Hindlimb muscle (tissue), 1 donor: Measurements from ENCODE around the gene VWA5B2. TPM values are rescaled to one million over a fixed set of nuclear protein-coding genes. Genes with fewer than 3 reads are reported as not detected.

Experiments used
- DNase-seq: peaks from one replicate; pipeline ENCODE4 v3.0.0-alpha.2; 2013
- polyA plus RNA-seq: library from polyadenylated mRNA; unstranded; fragments of 120-200 nt; gene quantifications from one replicate; pipeline ENCODE4 v1.2.1, GENCODE V29; 2013; ENCODE audit not compliant: insufficient read length

The VWA5B2 gene
- polyA plus RNA-seq, 1 donor = 0.63 TPM

DNA sequence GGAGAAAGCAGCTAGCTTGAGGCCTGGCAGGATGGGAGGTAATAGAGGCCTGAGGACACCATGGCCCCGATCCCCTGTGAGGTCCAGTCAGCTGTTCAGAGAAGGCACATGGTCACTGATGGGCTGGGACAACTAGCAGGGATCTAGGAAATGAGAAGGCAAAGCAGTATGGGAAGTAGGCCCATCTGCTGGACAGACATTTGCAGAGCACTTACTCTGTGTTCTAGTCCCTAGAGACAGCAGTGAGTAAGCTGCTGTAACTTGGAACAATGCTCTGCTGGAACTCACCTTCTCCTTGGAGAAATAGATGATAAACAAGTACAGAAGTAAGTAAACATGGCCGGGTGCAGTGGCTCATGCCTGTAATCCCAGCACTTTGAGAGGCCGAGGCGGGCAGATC, 53.6 kb downstream of the VWA5B2 start:
- no peak for DNase-seq

DNA sequence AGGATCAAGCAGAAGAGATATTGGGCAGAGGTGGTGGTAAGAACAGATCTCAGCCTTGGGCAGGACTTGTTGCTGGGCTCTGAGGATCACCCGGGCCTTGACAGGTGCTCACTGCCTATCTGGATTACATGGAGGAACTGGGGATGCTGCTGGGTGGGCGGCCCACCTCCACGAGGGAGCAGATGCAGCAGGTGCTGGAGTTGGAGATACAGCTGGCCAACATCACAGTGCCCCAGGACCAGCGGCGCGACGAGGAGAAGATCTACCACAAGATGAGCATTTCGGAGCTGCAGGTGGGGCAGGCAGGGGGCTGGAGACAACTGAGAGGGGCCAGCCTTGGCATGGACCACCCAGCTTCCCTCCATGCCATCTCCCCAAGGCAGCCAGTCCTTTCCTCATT, 54.3 kb downstream of the VWA5B2 start:
- DNase-seq = no peak

DNA sequence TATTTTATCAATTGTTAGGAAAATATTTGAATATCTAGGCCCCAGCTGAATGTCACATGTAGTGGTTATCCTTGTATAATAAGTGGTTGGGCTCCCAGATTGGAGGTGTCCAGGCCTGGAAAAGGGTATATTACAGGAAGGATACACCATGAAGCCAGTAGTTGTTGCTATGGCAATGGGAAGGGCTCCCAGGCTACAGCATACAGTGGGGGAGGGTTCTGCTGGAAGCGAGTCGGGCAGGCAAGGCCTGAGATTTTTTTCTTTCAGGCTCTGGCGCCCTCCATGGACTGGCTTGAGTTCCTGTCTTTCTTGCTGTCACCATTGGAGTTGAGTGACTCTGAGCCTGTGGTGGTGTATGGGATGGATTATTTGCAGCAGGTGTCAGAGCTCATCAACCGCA, 55.3 kb downstream of the VWA5B2 start:
- peak; percentile 86 for DNase-seq

DNA sequence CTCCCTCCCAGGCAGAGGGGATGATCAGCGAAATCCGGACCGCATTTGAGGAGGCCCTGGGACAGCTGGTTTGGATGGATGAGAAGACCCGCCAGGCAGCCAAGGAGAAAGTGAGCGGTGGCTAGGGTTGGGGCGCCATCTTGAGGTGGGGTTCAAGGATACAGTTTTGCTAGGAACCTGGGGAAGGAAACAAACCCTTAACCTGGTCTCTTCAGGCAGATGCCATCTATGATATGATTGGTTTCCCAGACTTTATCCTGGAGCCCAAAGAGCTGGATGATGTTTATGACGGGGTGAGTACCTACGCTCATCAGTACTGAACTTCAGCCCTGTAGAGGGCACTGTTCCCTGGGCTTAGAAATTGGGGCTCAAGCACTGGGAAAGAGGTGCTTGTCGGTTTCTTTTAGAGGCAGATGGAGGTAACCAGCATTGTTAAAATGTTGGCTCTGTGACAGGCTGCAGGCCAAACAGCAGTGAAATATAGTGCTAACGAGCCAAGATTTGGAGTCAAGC, 60.1 kb downstream of the VWA5B2 start:
- DNase-seq = no peak

DNA sequence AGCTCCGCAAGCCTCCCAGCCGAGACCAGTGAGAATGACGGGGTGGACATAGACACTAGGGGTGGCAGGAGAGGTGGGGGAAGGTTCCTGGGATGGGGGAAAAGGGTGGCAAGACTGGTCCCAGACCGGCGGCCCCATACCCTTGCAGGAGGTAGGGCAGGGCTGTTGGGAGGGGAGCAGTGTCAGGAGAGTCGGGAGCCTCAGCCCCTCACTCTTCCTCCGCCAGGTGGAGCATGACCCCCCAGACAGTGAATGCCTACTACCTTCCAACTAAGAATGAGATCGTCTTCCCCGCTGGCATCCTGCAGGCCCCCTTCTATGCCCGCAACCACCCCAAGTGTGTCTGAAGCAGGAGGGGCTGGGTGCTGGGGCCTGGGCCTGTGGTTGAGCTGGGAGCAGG, 60.9 kb downstream of the VWA5B2 start:
- DNase-seq = no peak

DNA sequence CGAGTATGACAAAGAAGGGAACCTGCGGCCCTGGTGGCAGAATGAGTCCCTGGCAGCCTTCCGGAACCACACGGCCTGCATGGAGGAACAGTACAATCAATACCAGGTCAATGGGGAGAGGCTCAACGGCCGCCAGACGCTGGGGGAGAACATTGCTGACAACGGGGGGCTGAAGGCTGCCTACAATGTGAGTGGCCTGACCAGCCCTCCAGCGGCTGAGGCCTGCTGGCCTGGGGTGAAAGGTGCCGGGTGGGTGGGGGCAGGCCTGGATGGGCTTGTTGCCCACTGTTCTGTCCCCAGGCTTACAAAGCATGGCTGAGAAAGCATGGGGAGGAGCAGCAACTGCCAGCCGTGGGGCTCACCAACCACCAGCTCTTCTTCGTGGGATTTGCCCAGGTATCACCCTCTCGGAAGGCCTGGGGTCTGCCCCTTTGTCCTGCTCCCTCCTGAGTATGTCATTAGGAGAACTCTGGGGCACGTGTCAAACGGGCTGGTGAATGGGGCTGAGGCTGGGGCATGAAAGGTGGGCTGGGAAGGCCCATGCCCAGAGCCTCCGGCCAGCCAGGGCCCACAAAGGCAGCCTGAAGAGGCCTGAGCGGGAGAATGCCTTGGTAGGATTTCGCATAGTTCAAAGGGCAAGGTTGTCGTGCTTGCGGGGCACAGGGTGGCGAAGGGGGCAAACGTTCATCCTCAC, 61.8 kb downstream of the VWA5B2 start:
- DNase-seq = no peak

Other genes with a start within 250 kb of the VWA5B2 start
- 28.1 TPM for gene ABCC5, start 211.7 kb upstream of the VWA5B2 start, polyA plus RNA-seq
- not detected for gene HTR3D, start 197.8 kb upstream of the VWA5B2 start, polyA plus RNA-seq
- not detected for gene HTR3C, start 176.5 kb upstream of the VWA5B2 start, polyA plus RNA-seq
- gene HTR3E, start 132.5 kb upstream of the VWA5B2 start, polyA plus RNA-seq = 0.14 TPM
- gene EIF2B5, start 94.2 kb upstream of the VWA5B2 start, polyA plus RNA-seq = 41.3 TPM
- gene DVL3, start 74.2 kb upstream of the VWA5B2 start, polyA plus RNA-seq = 97.4 TPM
- gene AP2M1, start 54.7 kb upstream of the VWA5B2 start, polyA plus RNA-seq = 175 TPM
- gene ABCF3, start 43.4 kb upstream of the VWA5B2 start, polyA plus RNA-seq = 51.5 TPM
- 25.5 TPM for gene ALG3, start 19.4 kb downstream of the VWA5B2 start, polyA plus RNA-seq
- gene EEF1AKMT4, start 20.1 kb downstream of the VWA5B2 start, polyA plus RNA-seq = 1.0 TPM
- not detected for gene CAMK2N2, start 32.0 kb downstream of the VWA5B2 start, polyA plus RNA-seq
- not detected for gene ECE2, start 46.4 kb downstream of the VWA5B2 start, polyA plus RNA-seq
- 169 TPM for gene PSMD2, start 69.7 kb downstream of the VWA5B2 start, polyA plus RNA-seq
- gene EIF4G1, start 85.0 kb downstream of the VWA5B2 start, polyA plus RNA-seq = 197 TPM
- gene FAM131A, start 108.0 kb downstream of the VWA5B2 start, polyA plus RNA-seq = 9.7 TPM
- gene CLCN2, start 132.0 kb downstream of the VWA5B2 start, polyA plus RNA-seq = 4.8 TPM
- 42.2 TPM for gene POLR2H, start 132.1 kb downstream of the VWA5B2 start, polyA plus RNA-seq
- 2.5 TPM for gene THPO, start 148.6 kb downstream of the VWA5B2 start, polyA plus RNA-seq
- gene CHRD, start 150.5 kb downstream of the VWA5B2 start, polyA plus RNA-seq = 18.7 TPM